HG03457 (cell line): ENCODE results near the gene ADGRB2.

Source experiments
- ATAC-seq: cut with Tn5 transposase; IDR thresholded peaks from one replicate; pipeline ENCODE4 v1.9.1; 2021; ENCODE audit warnings: moderate number of reproducible peaks; ENCODE audit not compliant: unreplicated experiment

ADGRB2 gene

DNA sequence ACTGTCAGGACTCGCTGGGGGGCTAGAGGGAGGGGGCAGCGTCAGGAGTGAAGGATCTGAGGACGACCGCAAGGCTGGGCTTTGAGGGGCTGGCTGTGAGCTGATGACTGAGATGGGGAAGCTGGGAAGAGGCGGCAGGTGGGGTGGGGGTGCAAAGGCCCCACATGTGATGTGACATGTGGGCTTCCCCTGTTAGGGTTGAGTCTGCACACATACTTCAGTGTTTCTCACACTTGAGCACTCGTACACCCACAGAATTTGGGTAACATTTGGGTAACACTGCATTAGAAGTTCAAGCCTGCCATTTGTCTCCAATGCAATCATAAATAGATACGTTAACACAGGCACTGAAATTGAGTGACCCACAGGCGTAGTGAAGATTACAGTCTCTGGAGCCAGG lies 76.5 kb downstream of the ADGRB2 start:
- ATAC-seq = no peak

DNA sequence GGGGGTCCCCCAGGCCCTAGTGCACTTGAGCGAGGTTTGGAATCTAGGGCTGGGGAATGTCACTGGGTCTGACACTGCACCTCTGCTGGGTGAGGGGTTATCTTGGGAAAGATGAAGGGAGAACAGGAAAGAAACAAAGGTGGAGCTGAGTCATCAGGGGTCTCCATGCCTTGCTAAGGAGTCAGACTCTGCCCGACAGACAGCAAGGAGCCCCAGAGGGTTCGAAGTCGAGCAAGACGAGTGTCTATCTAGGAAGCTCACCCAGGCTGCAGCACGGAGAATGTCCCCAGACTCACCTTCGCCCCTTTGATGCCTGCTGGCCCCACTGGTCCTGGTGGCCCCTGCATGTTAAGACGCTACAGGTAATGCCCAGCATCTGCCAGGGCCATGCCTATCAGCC lies 78.3 kb downstream of the ADGRB2 start:
- ATAC-seq = no peak

DNA sequence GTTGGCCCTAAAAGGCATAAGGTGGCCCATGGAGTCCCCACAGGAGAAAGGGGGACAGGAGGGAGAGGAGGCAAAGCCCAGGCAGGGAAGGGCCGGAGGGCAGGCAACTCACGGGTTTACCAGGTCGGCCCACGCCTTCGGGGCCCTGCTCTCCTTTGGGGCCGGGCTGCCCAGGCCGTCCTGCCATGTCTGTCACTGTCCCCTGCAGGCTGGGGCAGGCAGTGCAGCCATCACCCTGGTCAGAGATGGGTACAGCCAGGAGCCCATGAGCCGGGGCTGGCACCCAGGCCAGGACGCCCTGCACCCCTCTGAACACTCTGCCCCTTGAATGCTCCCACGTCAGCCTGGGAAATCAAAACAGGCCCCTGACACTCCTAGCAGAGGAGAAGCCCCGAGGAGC lies 80.1 kb downstream of the ADGRB2 start:
- no peak for ATAC-seq

DNA sequence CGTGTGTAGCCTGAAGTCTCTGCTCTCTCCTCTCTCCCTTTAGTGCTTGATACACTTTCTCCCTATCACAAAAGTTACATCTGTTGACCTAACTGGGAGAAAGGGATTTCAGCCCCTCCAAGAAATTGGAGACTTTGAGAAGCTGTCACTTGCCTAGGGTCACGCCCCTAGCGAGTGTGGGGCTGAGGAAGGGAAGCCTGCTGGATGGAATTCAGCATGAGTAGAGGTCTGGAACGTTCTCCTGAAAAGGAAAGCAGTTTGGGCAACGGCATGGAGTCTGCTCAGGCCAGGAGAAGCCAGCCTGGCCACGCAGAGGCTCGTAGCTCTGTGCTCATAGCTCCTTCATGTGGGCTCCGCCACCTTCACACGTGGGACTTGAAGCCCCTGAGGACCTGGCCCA lies 82.7 kb downstream of the ADGRB2 start:
- ATAC-seq = no peak

DNA sequence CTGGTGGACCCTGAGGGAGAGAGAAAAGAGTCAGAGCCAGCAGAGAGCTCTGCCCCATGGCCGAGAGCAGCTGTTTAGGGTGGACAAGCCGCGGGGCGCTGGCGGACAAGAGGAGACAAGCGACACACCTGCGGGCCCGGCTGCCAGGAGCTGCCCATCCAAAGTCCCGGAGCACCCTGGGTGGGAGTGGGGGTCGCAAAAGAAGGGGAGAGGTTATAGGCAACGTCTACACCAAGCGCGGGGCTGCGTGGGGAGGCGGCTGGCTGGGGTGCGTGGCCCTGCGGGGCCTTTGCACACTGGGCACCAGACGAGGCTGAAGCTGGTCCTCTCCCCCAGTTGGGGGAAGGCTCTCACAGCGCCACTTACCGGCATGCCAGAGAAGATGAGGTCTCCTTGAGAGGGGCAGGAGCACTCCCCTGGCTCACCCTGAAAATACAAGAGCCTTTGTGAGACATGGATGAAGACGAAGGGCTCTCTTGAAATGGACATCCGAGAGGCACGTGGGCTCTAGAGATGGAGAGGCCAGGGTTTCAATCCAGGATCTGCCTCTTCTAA lies 84.4 kb downstream of the ADGRB2 start:
- no peak for ATAC-seq

DNA sequence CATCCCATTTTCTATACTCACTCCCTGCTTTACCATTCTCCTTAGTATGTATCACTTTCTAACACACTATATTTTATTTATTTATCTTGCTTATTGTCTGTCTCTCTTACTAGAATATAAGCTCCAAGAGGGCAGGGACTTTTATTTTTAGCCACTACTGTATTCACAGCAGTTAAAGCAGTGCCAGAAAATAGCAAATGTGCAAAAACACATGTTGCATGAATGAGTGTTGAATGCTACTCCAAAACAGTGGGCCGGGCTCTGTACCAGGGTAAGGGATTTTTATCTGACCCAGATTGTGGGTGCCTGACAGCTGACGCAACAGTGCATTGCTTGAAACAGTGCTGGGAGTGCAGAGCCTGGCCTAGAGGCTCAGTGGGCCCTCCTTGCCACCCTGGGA lies 85.0 kb downstream of the ADGRB2 start:
- ATAC-seq = no peak

DNA sequence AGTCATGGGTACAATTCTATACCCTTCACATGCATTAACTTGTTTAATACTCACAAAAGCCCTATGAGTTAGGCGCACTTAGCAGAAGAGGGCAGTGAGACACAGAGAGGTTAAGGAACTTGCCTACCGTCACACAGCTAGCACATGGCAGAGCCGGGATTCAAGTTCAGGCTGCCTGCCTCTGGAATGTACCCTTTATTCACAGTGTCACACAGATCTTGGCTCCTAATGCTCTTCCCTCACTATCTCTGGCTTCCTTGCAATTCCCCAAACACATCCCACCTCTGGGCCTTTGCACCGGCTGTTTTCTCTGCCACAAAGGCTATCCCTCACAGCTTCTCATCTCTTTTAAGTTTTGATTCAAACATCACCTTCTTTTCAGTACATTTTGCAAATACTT lies 85.5 kb downstream of the ADGRB2 start:
- ATAC-seq = no peak

DNA sequence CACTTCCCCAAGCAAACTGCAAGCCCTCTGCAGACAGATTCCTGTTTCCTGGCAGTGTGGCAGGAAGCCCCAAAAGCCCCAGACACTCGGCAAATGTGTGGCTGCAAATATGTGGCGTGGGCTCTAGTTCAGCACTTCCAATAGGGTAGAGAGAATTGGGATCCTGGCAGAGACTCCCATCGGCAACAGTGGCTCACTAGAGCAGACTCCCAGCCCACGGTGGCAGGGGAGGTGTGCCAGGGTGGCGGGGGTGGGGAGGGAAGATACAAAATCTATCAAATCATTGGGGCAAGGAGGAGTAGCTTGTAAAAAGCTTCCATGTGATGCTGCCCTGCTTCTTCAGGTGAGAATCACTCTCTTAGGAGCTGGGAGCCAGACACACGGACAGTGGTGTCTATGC lies 86.2 kb downstream of the ADGRB2 start:
- no peak for ATAC-seq

DNA sequence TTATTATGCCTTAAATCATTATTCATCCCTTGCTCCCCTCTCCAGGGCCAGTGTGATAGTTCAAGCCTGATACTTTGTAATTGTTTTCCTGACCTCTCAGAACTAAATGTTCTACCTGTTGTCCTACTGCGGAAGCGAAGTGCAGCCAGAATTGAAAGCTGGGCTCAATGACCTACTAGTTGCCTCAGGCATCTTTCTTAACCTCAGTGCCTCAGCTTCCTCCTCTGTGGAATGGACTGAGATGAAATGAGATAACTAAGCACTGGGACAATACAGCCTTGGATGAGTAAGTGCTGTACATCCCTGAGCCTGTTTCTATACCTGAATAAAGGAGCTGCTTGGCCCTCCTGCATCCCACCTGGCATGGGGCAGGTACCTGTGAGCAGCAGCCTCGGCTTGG lies 86.7 kb downstream of the ADGRB2 start:
- no peak for ATAC-seq
